IMR-90 (cell line): ENCODE data around the gene INKA1.
A peak's percentile ranks its signal among the peaks of the same experiment; 100 is the strongest.

Experiments
- CEBPB ChIP-seq: IDR thresholded peaks from 2 replicates; pipeline ENCODE4 v1.6.1; 2012; ENCODE audit warnings: low read depth, low read length, improper control_type of control experiment
- CTCF ChIP-seq: conservative IDR thresholded peaks from 2 replicates; pipeline ENCODE4 v1.5.1; 2012; ENCODE audit warnings: mild to moderate bottlenecking, low read depth, low read length, improper control_type of control experiment
- NFE2L2 ChIP-seq: fragments of 150-350 bp; IDR thresholded peaks from 2 replicates; pipeline ENCODE4 v1.6.1; 2016; ENCODE audit warnings: low read depth, mild to moderate bottlenecking, low read length
- POLR2A ChIP-seq: IDR thresholded peaks from 2 replicates; pipeline ENCODE4 v1.6.1; 2012; ENCODE audit warnings: mild to moderate bottlenecking, low read depth, low read length
- SMC3 ChIP-seq: fragments of 150-350 bp; IDR thresholded peaks from 2 replicates; pipeline ENCODE4 v1.6.1; 2016; ENCODE audit warnings: low read depth, mild to moderate bottlenecking, antibody characterized with exemption, low read length, moderate library complexity

GRCh38 chr3:49786357-49787181 lies 16.5 kb upstream of the INKA1 start, which contains the start of gene IP6K1:
- no peak for TF ChIP-seq CTCF
- TF ChIP-seq POLR2A = peak; percentile 57
- TF ChIP-seq SMC3 = no peak
- no peak for TF ChIP-seq CEBPB
- no peak for TF ChIP-seq NFE2L2
